Measurements from ENCODE around the gene NT5C2. TPM values are rescaled to one million over a fixed set of nuclear protein-coding genes. Genes with fewer than 3 reads are reported as not detected.
A peak's percentile ranks its signal among the peaks of the same experiment; 100 is the strongest.
"Not testable (repeated sequence)": the region's sequence is repeated elsewhere in the genome, so short reads cannot be mapped to it uniquely, and the experiment has no call there.

The NT5C2 gene
- total RNA-seq, 2 donors from 2014 or later: 105 to 114 TPM

DNA sequence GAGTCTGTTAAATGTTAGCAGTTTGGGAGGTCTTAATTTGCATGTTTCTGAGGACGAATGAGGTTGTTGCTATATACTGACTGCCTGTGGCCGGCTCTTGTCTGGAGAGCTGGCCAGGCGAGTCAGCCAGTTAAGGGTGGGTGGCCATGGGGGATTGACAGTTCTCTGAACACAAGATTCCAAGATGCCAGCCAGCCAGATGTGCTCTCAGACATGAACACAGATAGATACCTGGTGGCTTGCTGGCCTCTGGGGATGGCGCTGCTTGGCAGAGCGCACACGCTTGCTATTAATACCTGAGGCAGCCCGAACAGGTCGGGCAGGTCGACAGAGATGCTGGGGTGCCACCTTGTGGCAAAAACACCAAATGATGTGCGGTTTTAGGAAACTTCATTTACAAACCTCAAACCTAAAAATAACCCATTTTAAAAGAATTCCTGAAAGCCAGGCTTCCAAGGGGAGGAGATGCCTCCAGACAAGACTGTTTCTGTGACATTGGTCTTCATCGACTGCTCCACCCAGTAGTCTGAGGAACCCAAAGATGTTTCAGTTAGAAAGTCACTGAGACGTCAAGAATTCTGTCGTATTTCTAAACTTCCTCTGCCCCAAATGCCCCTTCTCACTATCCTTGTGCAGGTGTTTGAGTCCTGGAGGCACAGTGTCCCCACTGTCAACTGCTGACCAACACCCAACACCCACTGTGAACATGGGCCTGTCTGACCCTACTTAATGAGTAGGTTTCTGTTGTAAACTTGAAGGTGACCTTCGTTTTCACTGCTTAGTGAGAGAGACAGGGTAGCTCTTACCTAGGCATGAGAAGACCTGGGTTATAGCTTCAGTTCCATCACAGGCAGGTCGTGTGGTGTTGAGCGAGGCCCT, 123.4 kb downstream of the NT5C2 start:
- TF ChIP-seq CTCF (IDR thresholded peaks at IDR 0.05): peak; percentile 65
- no peaks in the 10 kb centered on the region for H3K9me3 ChIP-seq
- peaks cover 0 to 11% of the 10 kb centered on the region in 2 donors for H3K4me1 ChIP-seq (ENCODE audit: control insufficient read depth in 1 of 2, low read depth in 2 of 2)
- H3K4me3 ChIP-seq: no peak overlapping the region
- no peak for DNase-seq (ENCODE audit: low spot score)
- no peak overlapping the region for H3K27ac ChIP-seq
- no peak for ATAC-seq (ENCODE audit: insufficient number of reproducible peaks, low FRiP score, low read depth)
- H3K27me3 ChIP-seq (replicated peaks; ENCODE audit: insufficient read depth): no peaks in the 10 kb centered on the region
- H3K36me3 ChIP-seq: no peaks in the 10 kb centered on the region

- no peaks in the 10 kb centered on the region for H3K9me3 ChIP-seq
- DNase-seq (ENCODE audit: low spot score) (no peak), ATAC-seq (ENCODE audit: insufficient number of reproducible peaks, low FRiP score, low read depth) (no peak)
- no peak overlapping the region for H3K4me3 ChIP-seq
- no peaks in the 10 kb centered on the region for H3K27me3 ChIP-seq (replicated peaks; ENCODE audit: insufficient read depth)
- no peak for TF ChIP-seq CTCF (IDR thresholded peaks at IDR 0.05)
- H3K36me3 ChIP-seq: no peaks in the 10 kb centered on the region
- H3K27ac ChIP-seq: no peak overlapping the region
- peaks cover 0 to 11% of the 10 kb centered on the region in 2 donors for H3K4me1 ChIP-seq (ENCODE audit: control insufficient read depth in 1 of 2, low read depth in 2 of 2)
Observed at GRCh38 chr10:103067956-103068355, 125.1 kb downstream of the NT5C2 start.

DNA sequence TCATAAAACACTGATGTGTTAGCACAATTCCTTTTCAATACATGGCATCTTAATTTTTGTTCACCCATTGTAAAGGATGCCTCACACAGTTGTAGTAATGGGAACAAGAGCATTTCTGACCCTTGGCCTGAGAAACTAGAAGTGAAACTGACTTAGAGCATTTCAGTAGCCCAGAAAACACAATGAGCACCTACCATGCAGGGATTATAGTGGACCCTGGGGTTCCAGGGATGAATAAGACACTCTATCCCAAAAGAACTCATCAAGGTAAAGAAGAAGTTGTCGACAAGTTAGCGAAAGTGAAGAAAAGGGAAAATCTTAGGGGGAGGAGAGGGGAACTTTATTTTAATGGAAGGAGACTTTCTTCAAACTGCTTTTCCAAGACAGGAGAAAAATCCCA, 125.6 kb downstream of the NT5C2 start:
- no peak for TF ChIP-seq CTCF (IDR thresholded peaks at IDR 0.05)
- H3K27me3 ChIP-seq (replicated peaks; ENCODE audit: insufficient read depth): no peaks in the 10 kb centered on the region
- DNase-seq (ENCODE audit: low spot score): no peak
- no peaks in the 10 kb centered on the region for H3K36me3 ChIP-seq
- peaks cover 0 to 11% of the 10 kb centered on the region in 2 donors for H3K4me1 ChIP-seq (ENCODE audit: control insufficient read depth in 1 of 2, low read depth in 2 of 2)
- H3K4me3 ChIP-seq: no peak overlapping the region
- H3K9me3 ChIP-seq: no peaks in the 10 kb centered on the region
- no peak for ATAC-seq (ENCODE audit: insufficient number of reproducible peaks, low FRiP score, low read depth)
- H3K27ac ChIP-seq: no peak overlapping the region

GRCh38 chr10:103067099-103067477, 126.0 kb downstream of the NT5C2 start:
- not testable (repeated sequence) for ATAC-seq (ENCODE audit: insufficient number of reproducible peaks, low FRiP score, low read depth)

GRCh38 chr10:103066141-103067098, 126.7 kb downstream of the NT5C2 start:
- Histone ChIP-seq H3K27me3 (replicated peaks; ENCODE audit: insufficient read depth) (no peaks in the 10 kb centered on the region), H3K9me3 (no peaks in the 10 kb centered on the region), H3K27ac (no peak overlapping the region), H3K36me3 (no peaks in the 10 kb centered on the region), H3K4me3 (no peak overlapping the region), H3K4me1 (ENCODE audit: control insufficient read depth in 1 of 2, low read depth in 2 of 2) (peaks cover 0 to 11% of the 10 kb centered on the region in 2 donors)
- ATAC-seq (ENCODE audit: insufficient number of reproducible peaks, low FRiP score, low read depth): no peak
- no peak for TF ChIP-seq CTCF (IDR thresholded peaks at IDR 0.05)
- no peak for DNase-seq (ENCODE audit: low spot score)

More at GRCh38 chr10:103067099-103067477, 126.0 kb downstream of the NT5C2 start:
- H3K27ac ChIP-seq; H3K4me3 ChIP-seq; H3K36me3 ChIP-seq; H3K27me3 ChIP-seq (replicated peaks; ENCODE audit: insufficient read depth); DNase-seq (ENCODE audit: low spot score); H3K9me3 ChIP-seq: not testable (repeated sequence)
- peaks cover 0 to 11% of the 10 kb centered on the region in 2 donors for H3K4me1 ChIP-seq (ENCODE audit: control insufficient read depth in 1 of 2, low read depth in 2 of 2)

Data from thoracic aorta (tissue), 2 donors.